ENCODE data around the gene CCDC91. TPM values are rescaled to one million over a fixed set of nuclear protein-coding genes. Genes with fewer than 3 reads are reported as not detected.

CCDC91 gene
- total RNA-seq, 1 experiment from 2014 or later: 35.9 TPM

GRCh38 chr12:28421374-28421773, 231.1 kb downstream of the CCDC91 start:
- no peak overlapping the region for H3K4me3 Mint-ChIP-seq (ENCODE audit: unreplicated experiment)

GRCh38 chr12:28424965-28425364, 234.7 kb downstream of the CCDC91 start:
- Mint-ChIP-seq H3K27me3 (ENCODE audit: insufficient read depth, unreplicated experiment) (no peaks in the 10 kb centered on the region), H3K27ac (ENCODE audit: low read depth, unreplicated experiment) (no peak overlapping the region), H3K36me3 (ENCODE audit: insufficient read depth, unreplicated experiment) (no peaks in the 10 kb centered on the region), H3K4me1 (ENCODE audit: insufficient read depth, unreplicated experiment) (peaks cover 5% of the 10 kb centered on the region), H3K4me3 (ENCODE audit: unreplicated experiment) (no peak overlapping the region), H3K9me3 (ENCODE audit: unreplicated experiment) (peaks cover 7% of the 10 kb centered on the region)
- ChIA-PET CTCF (no interaction called here), POLR2A (no interaction called here)
- no peak for TF ChIP-seq CTCF (IDR thresholded peaks at IDR 0.05; ENCODE audit: unreplicated experiment)
- no TSS peak for BruUV-seq (replicated peaks)
- no peak for DNase-seq (ENCODE audit: unreplicated experiment)
- intact Hi-C loops (cut with micrococcal nuclease): no loop called here

More at GRCh38 chr12:28421374-28421773, 231.1 kb downstream of the CCDC91 start:
- peaks cover 8% of the 10 kb centered on the region for H3K4me1 Mint-ChIP-seq (ENCODE audit: insufficient read depth, unreplicated experiment)
- ChIA-PET POLR2A (no interaction called here), CTCF (no interaction called here)
- H3K27ac Mint-ChIP-seq (ENCODE audit: low read depth, unreplicated experiment): no peak overlapping the region
- H3K36me3 Mint-ChIP-seq (ENCODE audit: insufficient read depth, unreplicated experiment): no peaks in the 10 kb centered on the region
- TF ChIP-seq CTCF (IDR thresholded peaks at IDR 0.05; ENCODE audit: unreplicated experiment): no peak
- intact Hi-C loops (cut with micrococcal nuclease): no loop called here
- peaks cover 7% of the 10 kb centered on the region for H3K9me3 Mint-ChIP-seq (ENCODE audit: unreplicated experiment)
- no peak for DNase-seq (ENCODE audit: unreplicated experiment)
- H3K27me3 Mint-ChIP-seq (ENCODE audit: insufficient read depth, unreplicated experiment): no peaks in the 10 kb centered on the region
- BruUV-seq (replicated peaks): no TSS peak

- H3K36me3 Mint-ChIP-seq (ENCODE audit: insufficient read depth, unreplicated experiment): no peaks in the 10 kb centered on the region
- no peak overlapping the region for H3K27ac Mint-ChIP-seq (ENCODE audit: low read depth, unreplicated experiment)
- H3K27me3 Mint-ChIP-seq (ENCODE audit: insufficient read depth, unreplicated experiment): no peaks in the 10 kb centered on the region
- POLR2A ChIA-PET: no interaction called here
- DNase-seq (ENCODE audit: unreplicated experiment): no peak
- CTCF ChIA-PET: no interaction called here
- no TSS peak for BruUV-seq (replicated peaks)
- intact Hi-C loops (cut with micrococcal nuclease): no loop called here
- H3K4me3 Mint-ChIP-seq (ENCODE audit: unreplicated experiment): no peak overlapping the region
- H3K4me1 Mint-ChIP-seq (ENCODE audit: insufficient read depth, unreplicated experiment): peaks cover 5% of the 10 kb centered on the region
- H3K9me3 Mint-ChIP-seq (ENCODE audit: unreplicated experiment): peaks cover 7% of the 10 kb centered on the region
- no peak for TF ChIP-seq CTCF (IDR thresholded peaks at IDR 0.05; ENCODE audit: unreplicated experiment)
Observed at GRCh38 chr12:28425526-28425925, 235.3 kb downstream of the CCDC91 start.

- no peak for DNase-seq (ENCODE audit: unreplicated experiment)
- TF ChIP-seq CTCF (IDR thresholded peaks at IDR 0.05; ENCODE audit: unreplicated experiment): no peak
- Mint-ChIP-seq H3K4me3 (ENCODE audit: unreplicated experiment) (no peak overlapping the region), H3K27ac (ENCODE audit: low read depth, unreplicated experiment) (no peak overlapping the region), H3K36me3 (ENCODE audit: insufficient read depth, unreplicated experiment) (no peaks in the 10 kb centered on the region), H3K27me3 (ENCODE audit: insufficient read depth, unreplicated experiment) (no peaks in the 10 kb centered on the region), H3K9me3 (ENCODE audit: unreplicated experiment) (peaks cover under 1% of the 10 kb centered on the region), H3K4me1 (ENCODE audit: insufficient read depth, unreplicated experiment) (peaks cover 5% of the 10 kb centered on the region)
- intact Hi-C loops (cut with micrococcal nuclease): no loop called here
- CTCF ChIA-PET: interaction anchor here (0.9 kb wide), 1 partner anchor 10 kb away, joined by 3 read pairs; no protein-coding TSS in a partner anchor
- POLR2A ChIA-PET: interaction anchor here (0.8 kb wide), 1 partner anchor 10 kb away, joined by 3 read pairs; no protein-coding TSS in a partner anchor
- BruUV-seq (replicated peaks): no TSS peak
Observed at GRCh38 chr12:28427046-28427445, 236.8 kb downstream of the CCDC91 start.

Measured in MCF 10A (cell line).